ENCODE data around the gene STXBP3. TPM values are rescaled to one million over a fixed set of nuclear protein-coding genes. Genes with fewer than 3 reads are reported as not detected.

Gene STXBP3
- polyA plus RNA-seq, 1 of the 3 experiments (the other 2 are of a cell fraction) = 12.6 TPM

DNA sequence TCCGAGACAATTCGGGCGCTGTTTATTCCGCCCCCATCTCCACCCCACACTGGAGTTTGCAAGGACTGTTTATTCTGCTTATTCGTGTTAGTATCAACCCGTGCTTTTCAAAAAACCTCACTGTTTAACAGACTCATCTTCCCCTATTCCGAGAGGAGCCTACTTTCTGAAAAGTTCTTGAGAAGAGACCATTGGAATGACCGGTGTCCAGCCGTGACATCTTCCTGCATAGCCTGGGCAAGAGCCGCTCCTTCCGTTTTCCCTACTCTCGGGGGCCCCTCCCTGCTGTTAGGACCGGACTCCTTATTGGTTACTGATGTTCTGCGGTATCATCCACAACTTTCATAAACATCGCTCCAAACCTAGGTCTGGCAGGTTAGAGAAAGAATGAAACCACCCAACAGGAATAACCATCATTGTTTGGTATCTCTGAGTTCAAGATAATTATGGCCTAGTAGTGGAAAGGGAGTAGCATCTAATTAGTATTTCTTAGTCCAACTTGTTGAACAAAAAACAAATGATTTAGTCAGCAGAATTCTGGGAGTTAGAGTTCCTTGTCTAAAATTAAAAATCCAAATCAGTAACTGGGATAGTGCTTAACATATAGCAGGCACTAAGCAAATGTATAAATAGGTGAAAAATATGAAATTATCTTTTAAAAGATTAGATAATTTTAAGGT lies 837 bp downstream of the STXBP3 start:
- peak overlapping the region; percentile 88 for H3K4me2 ChIP-seq
- no peaks in the 10 kb centered on the region for H3K9me3 ChIP-seq
- no peaks in the 10 kb centered on the region for H3K9me2 ChIP-seq
- peak; percentile 80 for DNase-seq
- peak overlapping the region; percentile 95 for H3K9ac ChIP-seq
- TF ChIP-seq GATA2 (CRISPR knock-in tag; IDR thresholded peaks at IDR 0.05) (no peak), ELF1 (IDR thresholded peaks at IDR 0.05) (0 out of 2 replicates have a peak, but pooled peaks have one; percentile 46), RCOR1 (IDR thresholded peaks at IDR 0.05; ENCODE audit: low read length) (0 out of 2 replicates have a peak, but pooled peaks have one; percentile 22), GABPA (IDR thresholded peaks at IDR 0.05; ENCODE audit: low read depth) (peak; percentile 64), RAD21 (IDR thresholded peaks at IDR 0.05; ENCODE audit: low read length) (no peak), POLR2AphosphoS5 (IDR thresholded peaks at IDR 0.05; ENCODE audit: low read depth, low read length) (peak; percentile 96), CHD2 (IDR thresholded peaks at IDR 0.05; ENCODE audit: low read length, partially characterized antibody) (peak; percentile 14), EZH2phosphoT487 (IDR thresholded peaks at IDR 0.05; ENCODE audit: borderline replicate concordance, low read depth) (no peak), FOSL2 (IDR thresholded peaks at IDR 0.05; ENCODE audit: borderline replicate concordance, low read depth) (no peak), TEAD4 (IDR thresholded peaks at IDR 0.05; ENCODE audit: borderline replicate concordance, insufficient read depth) (no peak), TAF1 (IDR thresholded peaks at IDR 0.05; ENCODE audit: borderline replicate concordance, low read depth, low read length) (peak; percentile 61; the same call in 1 of the 2 replicates), TCF12 (IDR thresholded peaks at IDR 0.05) (no peak), NFIC (IDR thresholded peaks at IDR 0.05; ENCODE audit: borderline replicate concordance) (no peak), YY1 (IDR thresholded peaks at IDR 0.05; ENCODE audit: low read depth) (no peak)
- TF ChIP-seq, protein P1, sequence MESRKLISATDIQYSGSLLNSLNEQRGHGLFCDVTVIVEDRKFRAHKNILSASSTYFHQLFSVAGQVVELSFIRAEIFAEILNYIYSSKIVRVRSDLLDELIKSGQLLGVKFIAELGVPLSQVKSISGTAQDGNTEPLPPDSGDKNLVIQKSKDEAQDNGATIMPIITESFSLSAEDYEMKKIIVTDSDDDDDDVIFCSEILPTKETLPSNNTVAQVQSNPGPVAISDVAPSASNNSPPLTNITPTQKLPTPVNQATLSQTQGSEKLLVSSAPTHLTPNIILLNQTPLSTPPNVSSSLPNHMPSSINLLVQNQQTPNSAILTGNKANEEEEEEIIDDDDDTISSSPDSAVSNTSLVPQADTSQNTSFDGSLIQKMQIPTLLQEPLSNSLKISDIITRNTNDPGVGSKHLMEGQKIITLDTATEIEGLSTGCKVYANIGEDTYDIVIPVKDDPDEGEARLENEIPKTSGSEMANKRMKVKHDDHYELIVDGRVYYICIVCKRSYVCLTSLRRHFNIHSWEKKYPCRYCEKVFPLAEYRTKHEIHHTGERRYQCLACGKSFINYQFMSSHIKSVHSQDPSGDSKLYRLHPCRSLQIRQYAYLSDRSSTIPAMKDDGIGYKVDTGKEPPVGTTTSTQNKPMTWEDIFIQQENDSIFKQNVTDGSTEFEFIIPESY (IDR thresholded peaks at IDR 0.05; ENCODE audit: borderline replicate concordance, low read depth) = no peak
- TF ChIP-seq, protein P2, sequence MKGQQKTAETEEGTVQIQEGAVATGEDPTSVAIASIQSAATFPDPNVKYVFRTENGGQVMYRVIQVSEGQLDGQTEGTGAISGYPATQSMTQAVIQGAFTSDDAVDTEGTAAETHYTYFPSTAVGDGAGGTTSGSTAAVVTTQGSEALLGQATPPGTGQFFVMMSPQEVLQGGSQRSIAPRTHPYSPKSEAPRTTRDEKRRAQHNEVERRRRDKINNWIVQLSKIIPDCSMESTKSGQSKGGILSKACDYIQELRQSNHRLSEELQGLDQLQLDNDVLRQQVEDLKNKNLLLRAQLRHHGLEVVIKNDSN (IDR thresholded peaks at IDR 0.05; ENCODE audit: borderline replicate concordance, low read depth) = no peak
- TF ChIP-seq, protein P3, sequence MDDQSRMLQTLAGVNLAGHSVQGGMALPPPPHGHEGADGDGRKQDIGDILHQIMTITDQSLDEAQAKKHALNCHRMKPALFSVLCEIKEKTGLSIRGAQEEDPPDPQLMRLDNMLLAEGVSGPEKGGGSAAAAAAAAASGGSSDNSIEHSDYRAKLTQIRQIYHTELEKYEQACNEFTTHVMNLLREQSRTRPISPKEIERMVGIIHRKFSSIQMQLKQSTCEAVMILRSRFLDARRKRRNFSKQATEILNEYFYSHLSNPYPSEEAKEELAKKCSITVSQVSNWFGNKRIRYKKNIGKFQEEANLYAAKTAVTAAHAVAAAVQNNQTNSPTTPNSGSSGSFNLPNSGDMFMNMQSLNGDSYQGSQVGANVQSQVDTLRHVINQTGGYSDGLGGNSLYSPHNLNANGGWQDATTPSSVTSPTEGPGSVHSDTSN (IDR thresholded peaks at IDR 0.05) = no peak; the same call in 1 of the 2 replicates
- TF ChIP-seq, protein P4, sequence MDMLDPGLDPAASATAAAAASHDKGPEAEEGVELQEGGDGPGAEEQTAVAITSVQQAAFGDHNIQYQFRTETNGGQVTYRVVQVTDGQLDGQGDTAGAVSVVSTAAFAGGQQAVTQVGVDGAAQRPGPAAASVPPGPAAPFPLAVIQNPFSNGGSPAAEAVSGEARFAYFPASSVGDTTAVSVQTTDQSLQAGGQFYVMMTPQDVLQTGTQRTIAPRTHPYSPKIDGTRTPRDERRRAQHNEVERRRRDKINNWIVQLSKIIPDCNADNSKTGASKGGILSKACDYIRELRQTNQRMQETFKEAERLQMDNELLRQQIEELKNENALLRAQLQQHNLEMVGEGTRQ (IDR thresholded peaks at IDR 0.05; ENCODE audit: borderline replicate concordance, low read depth, low read length) = no peak
- TF ChIP-seq, protein P5, sequence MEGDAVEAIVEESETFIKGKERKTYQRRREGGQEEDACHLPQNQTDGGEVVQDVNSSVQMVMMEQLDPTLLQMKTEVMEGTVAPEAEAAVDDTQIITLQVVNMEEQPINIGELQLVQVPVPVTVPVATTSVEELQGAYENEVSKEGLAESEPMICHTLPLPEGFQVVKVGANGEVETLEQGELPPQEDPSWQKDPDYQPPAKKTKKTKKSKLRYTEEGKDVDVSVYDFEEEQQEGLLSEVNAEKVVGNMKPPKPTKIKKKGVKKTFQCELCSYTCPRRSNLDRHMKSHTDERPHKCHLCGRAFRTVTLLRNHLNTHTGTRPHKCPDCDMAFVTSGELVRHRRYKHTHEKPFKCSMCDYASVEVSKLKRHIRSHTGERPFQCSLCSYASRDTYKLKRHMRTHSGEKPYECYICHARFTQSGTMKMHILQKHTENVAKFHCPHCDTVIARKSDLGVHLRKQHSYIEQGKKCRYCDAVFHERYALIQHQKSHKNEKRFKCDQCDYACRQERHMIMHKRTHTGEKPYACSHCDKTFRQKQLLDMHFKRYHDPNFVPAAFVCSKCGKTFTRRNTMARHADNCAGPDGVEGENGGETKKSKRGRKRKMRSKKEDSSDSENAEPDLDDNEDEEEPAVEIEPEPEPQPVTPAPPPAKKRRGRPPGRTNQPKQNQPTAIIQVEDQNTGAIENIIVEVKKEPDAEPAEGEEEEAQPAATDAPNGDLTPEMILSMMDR (IDR thresholded peaks at IDR 0.05) = no peak
- peaks cover 6 to 21% of the 10 kb centered on the region in 2 experiments for H3K36me3 ChIP-seq (replicated peaks in 1 of 2; ENCODE audit: control insufficient read depth in 1 of 2, insufficient read depth in 2 of 2, low read length in 1 of 2)
- no peaks in the 10 kb centered on the region for H3K27me3 ChIP-seq (ENCODE audit: insufficient read depth)
- peak overlapping the region; percentile 80 for H2AFZ ChIP-seq (ENCODE audit: low read depth)
- ChIA-PET CTCF (interaction anchor here (0.7 to 3.0 kb wide), 5 partner anchors 12 to 291 kb away, joined by 3 to 23 read pairs (median 3); no protein-coding TSS in a partner anchor), POLR2A (interaction anchor here (1.0 kb wide), 1 partner anchor 129 kb away, joined by 3 read pairs; the partner anchor contains the start of gene GPSM2)
- peaks cover 5% of the 10 kb centered on the region for H3F3A ChIP-seq (replicated peaks; ENCODE audit: insufficient read depth)
- H3K27ac ChIP-seq (ENCODE audit: low read depth in 2 of 2, low read length in 1 of 2) = peak overlapping the region; percentile 90 to 97
- peak overlapping the region; percentile 88 to 97 for H3K4me3 ChIP-seq (ENCODE audit: low read depth in 2 of 2, low read length in 1 of 2)
- 2% methylated on average over 15 of the region's 15 CpGs for WGBS (ENCODE audit: low lambda C conversion rate)
- H3K4me1 ChIP-seq (ENCODE audit: control insufficient read depth in 1 of 2, insufficient read depth in 2 of 2, low read depth in 1 of 2, low read length in 1 of 2) = peaks cover 4 to 5% of the 10 kb centered on the region in 2 experiments; a peak in 3 of 4 replicates
- peaks cover 14% of the 10 kb centered on the region for H4K20me1 ChIP-seq (ENCODE audit: insufficient read depth)
- peaks cover 44% of the 10 kb centered on the region for H3K79me2 ChIP-seq (ENCODE audit: insufficient read depth)
